NCI-H187 treated with DMSO at 0.1 percent for 48 hours (cell line): ENCODE measurements around the gene SLC38A8.

ENCODE experiments used
- DNase-seq: peaks from one replicate; lab custom pipeline; 2025; lab: John Stamatoyannopoulos, UW

The SLC38A8 gene

DNA sequence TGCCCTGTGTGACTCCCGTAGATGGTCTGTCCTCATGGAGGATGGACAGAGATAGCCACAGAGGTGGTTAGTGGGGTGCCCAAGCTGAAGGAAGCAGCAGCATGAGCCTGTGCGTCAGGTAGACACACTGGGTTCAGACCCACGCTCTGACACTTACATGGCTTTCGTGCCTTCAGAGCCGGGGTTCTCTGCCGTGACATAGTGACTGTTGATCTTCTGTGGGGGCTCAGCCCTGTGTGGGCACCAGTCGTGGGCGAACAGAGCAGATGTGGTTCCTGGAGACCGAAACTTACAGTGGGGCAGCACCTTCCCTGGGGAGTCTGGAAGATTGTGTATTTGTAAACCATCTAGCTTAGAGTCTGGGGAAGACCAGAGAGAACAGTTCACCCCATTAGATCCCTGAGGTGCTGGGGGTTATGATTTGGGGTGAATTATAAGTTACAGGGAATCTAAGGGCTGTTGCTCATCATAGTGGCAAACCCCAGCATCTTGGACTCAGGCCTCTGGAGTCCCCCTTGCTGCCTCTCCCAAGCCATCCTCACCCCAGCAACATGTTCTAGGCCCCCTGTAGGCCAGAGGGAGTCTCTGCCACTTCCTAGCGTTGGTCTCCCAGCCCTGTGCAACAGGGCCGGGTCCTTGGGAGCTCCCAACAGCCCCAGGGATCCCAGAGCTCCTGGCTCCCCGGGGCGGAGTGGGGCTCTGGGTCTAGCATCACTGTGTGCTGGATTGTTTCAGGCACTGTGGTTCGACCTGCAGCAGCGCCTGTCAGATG is 45.9 kb downstream of the SLC38A8 start:
- DNase-seq, result no peak

DNA sequence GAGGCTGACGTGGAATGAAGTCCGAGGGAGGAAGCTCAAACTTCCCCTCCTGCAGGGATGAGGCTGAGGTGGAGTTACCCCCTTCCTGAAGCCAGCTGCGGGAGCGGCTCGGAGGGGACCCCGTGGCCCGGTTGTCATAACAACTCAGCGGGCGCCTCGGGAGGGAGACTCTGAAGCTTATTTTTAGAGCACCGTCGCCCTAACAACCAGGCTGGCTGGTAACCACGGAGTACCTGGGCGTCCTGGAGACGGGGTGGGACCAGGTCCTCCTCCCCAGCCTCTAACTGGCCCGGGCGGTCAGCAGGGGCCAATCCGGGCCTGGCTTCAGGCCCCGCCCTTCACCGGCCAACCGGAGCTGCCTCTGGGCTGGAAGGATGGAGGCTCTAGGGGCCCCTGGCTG is 46.8 kb downstream of the SLC38A8 start:
- peak; percentile 31 for DNase-seq

DNA sequence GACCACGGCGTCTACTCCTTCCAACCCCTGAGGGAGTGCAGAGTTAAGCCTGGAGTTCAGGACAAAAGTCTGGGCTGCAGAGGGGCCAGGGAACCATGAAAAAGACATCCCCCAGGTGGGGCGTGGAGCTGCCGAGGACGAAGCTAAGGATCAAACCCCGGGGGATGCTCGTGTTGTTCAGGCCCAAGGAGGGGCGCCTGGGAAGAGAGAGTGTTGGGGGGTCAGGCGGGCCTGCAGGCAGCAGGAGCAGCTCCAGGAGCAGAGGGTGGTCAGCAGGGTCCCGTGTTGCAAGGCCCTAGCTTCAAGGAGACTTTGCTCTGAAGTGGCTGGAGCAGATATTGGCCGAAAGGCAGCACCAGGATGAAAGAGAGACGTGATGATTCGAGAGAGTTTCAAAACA is 47.9 kb downstream of the SLC38A8 start:
- DNase-seq, result no peak

- DNase-seq, result no peak
These were observed 48.5 kb downstream of the SLC38A8 start for GRCh38 chr16:83994087-83994486.

GRCh38 chr16:83992624-83993023 is 50.0 kb downstream of the SLC38A8 start:
- DNase-seq, result no peak

GRCh38 chr16:83990492-83990891 is 52.1 kb downstream of the SLC38A8 start:
- DNase-seq, result no peak

- no peak for DNase-seq
These were observed 53.3 kb downstream of the SLC38A8 start for GRCh38 chr16:83989300-83989699.

- DNase-seq, result no peak
These were observed 59.1 kb downstream of the SLC38A8 start for GRCh38 chr16:83983491-83983890.

DNA sequence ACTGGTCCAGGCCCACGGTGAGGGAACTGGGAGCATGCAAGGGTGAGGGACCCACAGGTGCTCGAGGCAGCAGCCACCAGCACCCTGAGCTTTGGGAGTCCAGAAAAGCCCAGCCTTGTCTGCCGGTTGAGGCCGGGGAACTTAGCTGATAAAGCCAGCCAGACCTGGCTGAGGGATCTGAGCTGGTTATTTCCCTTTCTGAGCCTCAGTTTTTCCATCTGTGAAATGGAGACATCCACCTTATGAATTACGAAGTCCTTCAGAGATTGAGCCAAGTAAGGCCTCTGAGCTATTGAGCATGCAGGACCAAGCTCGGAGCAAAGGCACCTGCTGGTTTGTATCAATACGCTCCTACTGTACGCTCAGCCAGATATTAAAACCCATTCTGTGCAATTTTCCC is 60.8 kb downstream of the SLC38A8 start:
- DNase-seq, result no peak

DNA sequence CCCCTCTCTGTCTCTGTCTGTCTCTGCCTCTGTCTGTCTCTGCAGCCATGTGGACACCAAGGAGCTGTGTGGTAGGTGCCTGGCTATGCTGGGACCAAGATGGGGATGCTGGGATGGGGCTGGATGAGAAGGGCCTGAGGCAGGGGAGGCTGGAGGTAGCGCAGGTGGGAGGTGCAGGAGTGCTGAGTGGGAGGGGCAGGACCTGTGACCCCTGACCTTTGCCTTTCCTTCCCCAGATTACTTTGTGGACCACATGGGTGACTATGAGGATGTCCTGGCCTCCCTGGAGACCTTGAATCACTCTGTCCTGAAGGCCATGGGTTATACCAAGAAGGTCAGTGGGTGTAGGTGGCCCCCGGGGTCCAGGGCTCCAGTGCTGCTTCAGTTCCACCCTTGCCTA is 61.8 kb downstream of the SLC38A8 start:
- no peak for DNase-seq

DNA sequence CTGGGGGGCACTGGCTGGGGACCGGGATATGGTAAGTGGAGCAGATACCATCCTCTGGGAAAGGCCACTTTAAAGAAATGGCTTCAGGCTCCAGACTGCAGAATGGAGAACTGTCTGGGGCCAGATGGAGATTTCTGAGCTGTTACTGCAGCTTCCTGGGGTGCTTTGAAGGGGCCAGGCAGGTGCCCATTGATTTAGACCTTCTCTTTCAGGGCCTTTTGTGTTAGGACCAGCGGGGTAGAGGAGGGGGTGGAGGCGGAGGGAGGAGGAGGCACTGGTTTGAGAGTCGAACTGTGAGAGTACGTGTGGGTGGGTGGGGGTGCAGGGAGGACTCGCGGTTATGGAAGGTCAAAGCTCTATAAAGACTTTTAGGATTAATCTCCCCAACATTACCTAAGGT is 63.2 kb downstream of the SLC38A8 start:
- DNase-seq, result no peak

- no peak for DNase-seq
These were observed 64.1 kb downstream of the SLC38A8 start for GRCh38 chr16:83978401-83978904.

GRCh38 chr16:83977056-83977815 is 65.4 kb downstream of the SLC38A8 start:
- DNase-seq, result no peak

DNA sequence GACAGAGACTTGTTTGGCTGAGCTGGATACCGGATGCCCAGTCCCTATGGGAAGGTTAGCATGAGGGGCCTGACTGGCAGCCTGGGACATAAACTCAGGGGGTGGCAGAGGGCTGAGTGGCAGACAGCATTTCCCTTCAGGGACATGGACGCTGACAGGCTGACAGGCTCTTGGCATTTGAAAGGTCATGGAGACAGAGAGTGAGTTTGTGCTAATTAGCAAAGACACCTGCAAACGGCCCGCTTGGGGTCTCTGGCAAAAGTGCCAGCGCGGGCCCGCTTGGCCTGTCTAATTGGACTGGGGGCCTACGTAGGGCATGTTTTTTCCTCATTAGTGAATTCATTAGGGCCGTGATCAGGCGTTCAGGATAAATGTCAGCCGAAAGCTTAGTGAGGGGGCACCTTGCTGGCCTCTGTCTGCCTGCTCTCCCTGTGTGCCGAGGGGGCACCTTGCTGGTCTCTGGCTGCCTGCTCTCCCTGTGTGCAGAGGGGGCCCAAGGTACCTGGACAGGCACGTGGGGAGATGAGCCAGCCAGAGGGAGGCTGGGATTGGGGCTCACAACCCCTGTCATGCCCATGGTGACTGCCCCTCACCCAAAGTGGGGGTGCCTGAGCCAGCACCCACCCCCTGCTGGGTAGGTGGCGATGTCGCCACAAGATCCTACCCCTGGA is 66.9 kb downstream of the SLC38A8 start:
- no peak for DNase-seq

DNA sequence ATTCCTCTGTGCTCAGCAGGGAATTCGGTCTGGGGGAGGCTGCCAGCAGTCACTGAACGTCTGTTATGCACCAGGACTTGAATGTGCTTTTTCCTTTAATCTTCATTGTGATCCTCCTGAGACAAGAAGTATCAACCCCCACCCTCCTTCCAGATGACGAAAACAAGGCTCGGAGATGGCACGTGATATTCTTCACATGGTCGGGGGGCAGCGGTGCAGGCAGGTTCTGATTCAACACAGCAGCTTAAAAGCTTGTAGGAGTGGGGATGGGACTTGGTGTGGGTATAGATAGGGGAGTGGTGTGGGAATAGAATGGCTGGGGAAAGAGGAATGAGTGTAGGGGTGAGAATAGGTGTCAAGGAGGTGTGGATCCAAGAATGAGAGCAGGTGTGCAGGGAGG is 68.1 kb downstream of the SLC38A8 start:
- no peak for DNase-seq

DNA sequence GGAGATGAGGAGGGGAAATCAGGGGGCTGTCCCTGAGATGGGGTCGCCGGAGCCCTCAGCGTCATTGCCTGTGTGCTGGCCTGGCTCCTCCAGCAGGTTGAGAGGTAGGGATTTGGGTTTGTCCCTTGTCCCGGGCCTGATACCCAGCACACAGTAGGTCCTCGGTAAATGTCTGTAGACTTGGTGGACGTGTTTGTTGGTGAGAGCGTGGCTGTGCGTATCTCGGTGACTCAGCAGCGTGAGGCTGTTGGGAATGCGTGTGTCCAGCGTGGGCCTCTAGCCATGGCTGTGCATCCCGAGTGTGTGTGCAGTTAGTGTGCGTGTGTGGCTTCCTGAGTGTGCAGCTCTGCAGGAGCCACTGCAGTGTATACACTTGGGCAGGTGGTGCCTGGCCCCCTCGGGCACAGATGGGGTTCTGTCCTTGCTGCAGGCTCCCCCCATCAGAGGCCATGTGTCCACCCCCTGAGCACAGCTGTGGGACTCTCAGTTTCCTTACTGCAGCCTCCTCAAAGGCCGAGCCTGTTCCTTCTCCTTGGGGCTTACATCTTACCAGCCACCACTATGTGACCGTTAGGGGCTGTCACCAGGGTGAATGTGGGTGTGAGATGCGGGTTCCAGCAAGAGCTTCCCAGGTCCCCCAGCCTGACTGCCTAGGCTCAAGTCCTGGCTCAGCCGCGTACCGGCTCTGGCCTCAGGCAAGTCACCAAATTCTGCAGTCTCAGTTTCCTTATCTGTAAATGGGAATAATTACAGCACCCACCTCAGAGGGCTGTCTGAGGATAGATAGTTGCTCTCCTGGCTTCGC is 68.8 kb downstream of the SLC38A8 start:
- no peak for DNase-seq

- DNase-seq, result no peak
These were observed 69.5 kb downstream of the SLC38A8 start for GRCh38 chr16:83973077-83973476.

DNA sequence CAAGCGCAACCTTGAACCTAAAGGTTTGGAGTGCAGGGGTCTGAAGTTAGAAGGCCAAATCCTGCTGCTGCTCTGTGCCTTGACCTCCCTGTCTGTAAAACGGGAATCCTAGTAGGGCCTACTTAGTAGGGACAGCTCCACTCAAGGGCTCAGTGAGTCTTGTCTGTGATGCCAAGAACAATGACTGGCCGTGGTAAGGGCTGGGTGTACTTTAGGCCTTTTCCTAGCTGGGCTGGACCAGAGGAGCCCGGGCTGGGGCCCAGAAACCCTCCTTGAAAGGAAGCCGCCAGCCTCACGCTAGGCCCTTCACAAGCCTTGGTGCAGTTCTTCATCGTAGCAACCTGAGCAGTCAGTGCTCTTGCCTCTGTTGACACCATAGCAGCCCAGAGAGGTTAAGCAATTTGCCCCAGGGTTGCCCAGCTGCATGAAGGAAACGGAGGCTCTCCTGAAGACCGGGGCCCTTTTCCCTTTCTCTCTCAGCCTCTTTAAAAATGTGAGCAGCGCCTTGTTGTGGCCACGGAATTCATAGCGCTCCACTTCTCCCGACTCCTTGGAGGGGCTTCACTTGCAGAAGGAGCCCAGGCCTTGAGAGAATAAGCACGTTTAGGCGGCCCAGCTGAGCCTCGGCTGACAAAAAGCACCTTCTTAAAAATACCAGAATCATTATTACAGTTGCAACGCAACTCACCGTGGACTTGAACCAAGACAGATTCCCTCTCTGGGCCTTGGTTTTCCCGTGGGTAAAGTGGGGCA is 70.2 kb downstream of the SLC38A8 start:
- no peak for DNase-seq

GRCh38 chr16:83971165-83972130 is 71.1 kb downstream of the SLC38A8 start:
- no peak for DNase-seq

- no peak for DNase-seq
These were observed 72.2 kb downstream of the SLC38A8 start for GRCh38 chr16:83970430-83970815.
